ENCODE data around the gene ZNF519. TPM values are rescaled to one million over a fixed set of nuclear protein-coding genes. Genes with fewer than 3 reads are reported as not detected.

The ZNF519 gene
- total and polyA plus RNA-seq, 4 experiments from 2014 or later = 3.5 to 15.4 (median 9.1) TPM

DNA sequence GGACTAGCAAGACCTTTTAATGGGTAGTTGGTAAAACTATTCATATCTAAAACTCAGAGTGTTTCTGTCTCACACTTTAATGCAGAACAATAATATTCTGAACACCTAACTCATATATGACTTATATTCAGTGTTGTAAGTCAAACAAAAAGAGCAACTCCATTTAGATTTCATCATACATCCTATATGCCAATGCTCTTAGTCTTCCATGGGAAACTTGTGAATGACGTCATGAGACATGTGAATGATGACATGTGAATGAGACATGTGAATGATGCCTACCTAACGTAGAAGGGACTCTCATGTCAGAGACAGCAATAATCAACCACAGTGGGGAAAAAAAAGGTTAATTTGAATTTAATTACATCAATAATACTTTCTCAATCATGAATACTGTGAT, 28.0 kb downstream of the ZNF519 start:
- peaks cover 55 to 74% of the 10 kb centered on the region in 2 donors for H3K36me3 Mint-ChIP-seq
- peaks cover 5 to 12% (median 9%) of the 10 kb centered on the region in 4 donors for H3K4me1 Mint-ChIP-seq
- no peak for DNase-seq
- no peaks in the 10 kb centered on the region for H3K4me1 ChIP-seq (ENCODE audit: insufficient read depth, low read length)
- H3K27ac Mint-ChIP-seq = no peak overlapping the region
- H3K4me3 ChIP-seq (ENCODE audit: low read length in 2 of 2) = no peak overlapping the region
- no peaks in the 10 kb centered on the region for H3K27me3 ChIP-seq (ENCODE audit: insufficient read depth, low read length)
- no peaks in the 10 kb centered on the region for H3K36me3 ChIP-seq (ENCODE audit: insufficient read depth, low read length)
- H3K27ac ChIP-seq (ENCODE audit: low read depth, low read length) = no peak overlapping the region
- peaks cover 0 to 69% (median 48%) of the 10 kb centered on the region in 8 donors for H3K9me3 Mint-ChIP-seq
- CTCF ChIA-PET (ENCODE audit: partially characterized antibody) = no interaction called here
- intact Hi-C loops (cut with micrococcal nuclease) = no loop called here
- no peak overlapping the region for H3K4me3 Mint-ChIP-seq
- POLR2A ChIA-PET (ENCODE audit: partially characterized antibody) = no interaction called here
- H3K27me3 Mint-ChIP-seq = no peaks in the 10 kb centered on the region
- H3K9me3 ChIP-seq (ENCODE audit: control insufficient read depth in 1 of 2, low read length in 2 of 2) = peaks cover 0 to 10% of the 10 kb centered on the region in 2 donors

DNA sequence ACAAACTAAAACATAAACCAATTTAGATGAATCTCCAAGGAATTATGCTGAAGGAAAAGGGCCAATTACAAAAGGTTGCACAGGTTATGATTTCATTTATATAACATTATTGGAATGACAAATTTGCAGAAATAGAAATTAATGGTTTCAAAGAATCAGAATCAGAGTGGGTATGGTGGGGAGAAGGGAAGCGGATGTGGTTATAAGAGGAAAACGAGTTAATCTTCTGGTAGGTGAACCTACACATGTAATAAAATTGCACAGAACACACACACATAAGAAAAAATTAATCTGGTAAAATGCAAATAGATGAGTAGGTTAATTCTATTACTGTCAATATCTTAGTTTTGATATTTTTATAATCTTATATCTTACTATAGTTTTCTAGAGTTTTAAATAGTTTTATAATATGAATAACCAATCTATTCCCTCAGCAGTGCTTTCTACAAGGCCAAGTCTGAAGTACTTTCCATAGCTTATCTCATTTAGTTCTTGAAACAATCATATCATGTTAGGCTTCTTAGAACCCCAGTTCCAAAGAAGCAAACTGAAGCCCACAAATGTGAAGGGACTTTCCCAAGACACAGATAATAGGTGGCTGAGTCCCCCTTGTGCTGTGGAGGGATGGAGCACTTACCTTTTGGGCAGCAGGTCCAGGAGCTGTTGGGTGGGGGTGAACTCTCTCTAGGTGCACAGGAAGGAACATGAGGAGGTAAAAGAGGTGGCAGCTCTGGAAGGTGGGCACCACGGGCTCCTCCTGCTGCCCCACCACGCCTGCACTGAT, 31.5 kb downstream of the ZNF519 start:
- H3K27me3 ChIP-seq (ENCODE audit: insufficient read depth, low read length) = no peaks in the 10 kb centered on the region
- intact Hi-C loops (cut with micrococcal nuclease) = no loop called here
- Mint-ChIP-seq H3K27me3 (no peaks in the 10 kb centered on the region), H3K27ac (peak overlapping the region in 1 of 7 donors; percentile 70), H3K9me3 (peaks cover 0 to 34% (median 26%) of the 10 kb centered on the region in 8 donors), H3K36me3 (peaks cover 45 to 54% of the 10 kb centered on the region in 2 donors), H3K4me1 (peaks cover 5 to 12% (median 9%) of the 10 kb centered on the region in 4 donors), H3K4me3 (peak overlapping the region in 2 of 8 donors; percentile 1 to 60)
- peaks cover 0 to 5% of the 10 kb centered on the region in 2 donors for H3K9me3 ChIP-seq (ENCODE audit: control insufficient read depth in 1 of 2, low read length in 2 of 2)
- POLR2A ChIA-PET (ENCODE audit: partially characterized antibody) = no interaction called here
- CTCF ChIA-PET (ENCODE audit: partially characterized antibody) = no interaction called here
- no peak overlapping the region for H3K4me3 ChIP-seq (ENCODE audit: low read length in 2 of 2)
- H3K36me3 ChIP-seq (ENCODE audit: insufficient read depth, low read length) = no peaks in the 10 kb centered on the region
- H3K4me1 ChIP-seq (ENCODE audit: insufficient read depth, low read length) = no peaks in the 10 kb centered on the region
- H3K27ac ChIP-seq (ENCODE audit: low read depth, low read length) = no peak overlapping the region
- no peak for DNase-seq

DNA sequence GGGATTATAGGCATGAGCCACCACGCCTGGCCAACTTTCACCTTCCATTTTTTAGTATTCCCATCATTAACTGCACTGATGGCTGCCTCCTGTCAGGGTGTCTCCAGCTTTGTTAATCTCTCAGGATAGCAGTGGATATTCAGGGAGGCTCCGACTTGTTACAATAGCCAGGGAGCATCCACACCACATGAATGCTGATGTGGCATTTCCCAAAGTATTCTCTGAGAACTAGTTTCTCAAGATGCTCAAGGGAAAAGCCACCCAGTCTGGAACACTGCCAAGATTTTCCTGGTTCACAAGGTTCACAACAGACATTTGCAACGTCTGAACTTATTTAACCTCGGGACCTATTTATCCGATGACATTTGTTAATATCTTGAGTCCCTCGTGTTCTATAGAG, 33.8 kb downstream of the ZNF519 start:
- Histone ChIP-seq H3K27ac (ENCODE audit: low read depth, low read length) (no peak overlapping the region), H3K9me3 (ENCODE audit: control insufficient read depth in 1 of 2, low read length in 2 of 2) (no peaks in the 10 kb centered on the region), H3K4me1 (ENCODE audit: insufficient read depth, low read length) (no peaks in the 10 kb centered on the region), H3K36me3 (ENCODE audit: insufficient read depth, low read length) (no peaks in the 10 kb centered on the region), H3K4me3 (ENCODE audit: low read length in 2 of 2) (no peak overlapping the region), H3K27me3 (ENCODE audit: insufficient read depth, low read length) (no peaks in the 10 kb centered on the region)
- Mint-ChIP-seq H3K4me3 (no peak overlapping the region), H3K27ac (no peak overlapping the region), H3K27me3 (no peaks in the 10 kb centered on the region), H3K4me1 (peaks cover 5 to 12% (median 9%) of the 10 kb centered on the region in 4 donors), H3K9me3 (peaks cover 0 to 14% (median 8%) of the 10 kb centered on the region in 8 donors), H3K36me3 (peaks cover 30 to 38% of the 10 kb centered on the region in 2 donors)
- POLR2A ChIA-PET (ENCODE audit: partially characterized antibody) = no interaction called here
- CTCF ChIA-PET (ENCODE audit: partially characterized antibody) = no interaction called here
- DNase-seq = no peak
- intact Hi-C loops (cut with micrococcal nuclease) = no loop called here

DNA sequence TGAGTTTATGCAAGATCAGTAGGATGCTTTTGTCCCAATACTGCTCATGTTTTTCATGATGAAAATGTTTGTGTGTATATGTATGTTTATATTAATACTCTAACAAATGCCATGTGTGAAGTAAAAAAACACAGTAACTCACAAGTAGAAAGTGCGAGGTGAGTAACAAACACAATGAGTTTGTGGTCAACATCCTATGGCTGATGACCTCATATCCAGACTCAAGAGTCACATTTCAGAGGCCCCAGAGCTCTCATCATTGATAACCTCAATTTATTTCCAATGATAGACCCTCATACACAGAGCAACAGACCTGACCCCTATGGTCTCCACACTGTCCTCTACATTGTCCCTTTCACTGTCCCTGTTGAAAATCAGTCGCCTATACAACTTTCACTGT, 34.5 kb downstream of the ZNF519 start:
- intact Hi-C loops (cut with micrococcal nuclease) = no loop called here
- H3K4me3 Mint-ChIP-seq = no peak overlapping the region
- CTCF ChIA-PET (ENCODE audit: partially characterized antibody) = no interaction called here

DNA sequence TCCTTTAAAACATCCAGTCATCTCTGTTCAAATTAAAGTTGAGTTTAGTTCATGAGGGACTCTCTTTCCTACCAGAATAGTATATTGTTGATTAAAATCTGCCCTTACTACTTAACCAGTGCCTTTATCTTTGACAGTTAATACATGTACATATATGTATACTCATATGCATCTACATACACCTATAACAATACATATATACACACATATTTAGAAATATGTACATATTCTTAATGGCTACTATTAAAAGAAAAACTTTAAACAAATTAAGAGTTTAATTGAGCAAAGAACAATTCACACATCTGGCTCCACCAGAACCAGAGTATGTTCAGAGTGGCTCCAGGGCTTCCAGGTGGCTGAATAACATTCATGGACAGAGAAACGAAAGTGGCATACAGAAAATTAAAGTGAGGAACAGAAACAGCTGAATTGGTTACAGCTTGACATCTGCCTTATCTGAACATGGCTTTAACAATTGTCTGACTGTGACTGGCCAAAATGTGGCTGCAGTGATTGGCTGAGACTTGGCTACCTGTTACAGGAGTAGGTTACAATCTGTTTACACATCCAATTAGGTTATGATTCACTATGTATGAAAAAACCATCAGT, 38.8 kb downstream of the ZNF519 start:
- Mint-ChIP-seq H3K36me3 (peaks cover 5% of the 10 kb centered on the region in 2 donors), H3K4me3 (no peak overlapping the region), H3K4me1 (no peaks in the 10 kb centered on the region), H3K9me3 (peaks cover 0 to 7% (median 0%) of the 10 kb centered on the region in 8 donors), H3K27me3 (no peaks in the 10 kb centered on the region), H3K27ac (no peak overlapping the region)
- Histone ChIP-seq H3K4me3 (ENCODE audit: low read length in 2 of 2) (no peak overlapping the region), H3K27me3 (ENCODE audit: insufficient read depth, low read length) (no peaks in the 10 kb centered on the region), H3K27ac (ENCODE audit: low read depth, low read length) (no peak overlapping the region), H3K9me3 (ENCODE audit: control insufficient read depth in 1 of 2, low read length in 2 of 2) (no peaks in the 10 kb centered on the region), H3K4me1 (ENCODE audit: insufficient read depth, low read length) (no peaks in the 10 kb centered on the region), H3K36me3 (ENCODE audit: insufficient read depth, low read length) (no peaks in the 10 kb centered on the region)
- POLR2A ChIA-PET (ENCODE audit: partially characterized antibody) = no interaction called here
- no peak for DNase-seq
- CTCF ChIA-PET (ENCODE audit: partially characterized antibody) = no interaction called here
- intact Hi-C loops (cut with micrococcal nuclease) = no loop called here

More for the DNA sequence above, 34.5 kb downstream of the ZNF519 start:
- Histone ChIP-seq H3K4me1 (ENCODE audit: insufficient read depth, low read length) (no peaks in the 10 kb centered on the region), H3K4me3 (ENCODE audit: low read length in 2 of 2) (no peak overlapping the region), H3K27me3 (ENCODE audit: insufficient read depth, low read length) (no peaks in the 10 kb centered on the region), H3K36me3 (ENCODE audit: insufficient read depth, low read length) (no peaks in the 10 kb centered on the region), H3K27ac (ENCODE audit: low read depth, low read length) (no peak overlapping the region), H3K9me3 (ENCODE audit: control insufficient read depth in 1 of 2, low read length in 2 of 2) (no peaks in the 10 kb centered on the region)
- Mint-ChIP-seq H3K4me1 (peaks cover 5 to 12% (median 9%) of the 10 kb centered on the region in 4 donors), H3K27me3 (no peaks in the 10 kb centered on the region), H3K27ac (no peak overlapping the region), H3K36me3 (peaks cover 26 to 33% of the 10 kb centered on the region in 2 donors), H3K9me3 (peaks cover 0 to 10% (median 3%) of the 10 kb centered on the region in 8 donors)
- POLR2A ChIA-PET (ENCODE audit: partially characterized antibody) = no interaction called here
- no peak for DNase-seq

DNA sequence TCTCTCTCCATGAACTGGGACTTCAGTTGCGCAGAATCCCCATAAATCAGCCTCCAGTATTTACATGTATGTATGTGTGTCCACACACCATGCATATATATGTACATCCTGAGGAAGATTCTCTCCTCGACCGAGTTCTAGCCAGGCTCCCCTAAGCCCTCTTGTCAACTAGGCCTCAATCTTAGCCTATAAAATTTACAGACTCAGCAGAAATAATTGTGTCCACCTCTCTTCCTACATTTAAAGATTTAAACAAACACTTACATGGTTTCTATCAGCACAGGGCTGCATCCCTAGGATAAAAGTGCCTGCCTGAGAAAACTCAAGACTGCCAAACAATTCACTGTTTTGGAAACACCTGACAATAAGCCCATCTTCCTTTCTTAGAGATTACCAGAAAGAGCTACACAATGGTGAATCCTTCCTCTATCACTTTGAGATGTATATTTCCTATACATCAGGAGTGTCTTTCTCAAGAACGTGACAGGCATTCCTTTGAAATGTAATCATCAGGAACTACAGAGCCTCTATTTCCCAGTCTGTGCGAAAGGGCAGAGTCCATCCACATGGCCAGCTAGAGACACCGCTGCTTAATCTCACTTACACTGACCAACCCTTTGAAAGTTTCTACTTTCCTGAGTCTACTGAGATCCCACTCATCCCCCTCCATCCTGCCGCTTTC, 39.5 kb downstream of the ZNF519 start:
- H3K9me3 ChIP-seq (ENCODE audit: control insufficient read depth in 1 of 2, low read length in 2 of 2) = no peaks in the 10 kb centered on the region
- no peak overlapping the region for H3K4me3 Mint-ChIP-seq
- no peaks in the 10 kb centered on the region for H3K4me1 ChIP-seq (ENCODE audit: insufficient read depth, low read length)
- no peak overlapping the region for H3K27ac ChIP-seq (ENCODE audit: low read depth, low read length)
- no peaks in the 10 kb centered on the region for H3K27me3 ChIP-seq (ENCODE audit: insufficient read depth, low read length)
- H3K27ac Mint-ChIP-seq = no peak overlapping the region
- H3K36me3 Mint-ChIP-seq = peaks cover 2 to 5% of the 10 kb centered on the region in 2 donors
- POLR2A ChIA-PET (ENCODE audit: partially characterized antibody) = no interaction called here
- no peaks in the 10 kb centered on the region for H3K4me1 Mint-ChIP-seq
- intact Hi-C loops (cut with micrococcal nuclease) = no loop called here
- peaks cover 0 to 7% (median 0%) of the 10 kb centered on the region in 8 donors for H3K9me3 Mint-ChIP-seq
- no peaks in the 10 kb centered on the region for H3K27me3 Mint-ChIP-seq
- no peak overlapping the region for H3K4me3 ChIP-seq (ENCODE audit: low read length in 2 of 2)
- no peaks in the 10 kb centered on the region for H3K36me3 ChIP-seq (ENCODE audit: insufficient read depth, low read length)
- DNase-seq = no peak
- CTCF ChIA-PET (ENCODE audit: partially characterized antibody) = no interaction called here

DNA sequence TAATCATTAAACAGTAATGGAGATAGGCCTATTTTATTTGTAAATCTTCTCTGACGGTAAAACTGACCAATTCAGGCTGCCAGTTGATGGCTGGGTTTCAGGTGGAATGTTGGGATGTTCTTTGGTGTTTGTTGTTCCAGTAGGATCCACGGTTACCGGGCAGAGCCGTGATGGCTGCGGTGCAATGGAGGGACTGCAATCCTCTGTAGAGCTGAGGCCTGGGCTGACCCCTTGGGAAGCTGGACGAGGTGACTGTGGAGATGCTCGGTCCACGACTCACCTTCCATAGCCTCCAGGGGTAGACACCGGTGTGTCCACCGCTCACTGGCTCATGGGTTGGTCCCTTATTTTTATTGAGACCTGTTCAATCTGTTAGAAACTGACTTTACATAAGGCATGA, 42.5 kb downstream of the ZNF519 start:
- ChIA-PET POLR2A (ENCODE audit: partially characterized antibody) (no interaction called here), CTCF (ENCODE audit: partially characterized antibody) (no interaction called here)
- Histone ChIP-seq H3K36me3 (ENCODE audit: insufficient read depth, low read length) (no peaks in the 10 kb centered on the region), H3K4me1 (ENCODE audit: insufficient read depth, low read length) (no peaks in the 10 kb centered on the region), H3K4me3 (ENCODE audit: low read length in 2 of 2) (no peak overlapping the region), H3K27ac (ENCODE audit: low read depth, low read length) (no peak overlapping the region), H3K9me3 (ENCODE audit: control insufficient read depth in 1 of 2, low read length in 2 of 2) (no peaks in the 10 kb centered on the region), H3K27me3 (ENCODE audit: insufficient read depth, low read length) (no peaks in the 10 kb centered on the region)
- intact Hi-C loops (cut with micrococcal nuclease) = no loop called here
- Mint-ChIP-seq H3K9me3 (peaks cover 0 to 2% (median 0%) of the 10 kb centered on the region in 8 donors), H3K27ac (no peak overlapping the region), H3K27me3 (no peaks in the 10 kb centered on the region), H3K4me1 (no peaks in the 10 kb centered on the region), H3K4me3 (no peak overlapping the region), H3K36me3 (no peaks in the 10 kb centered on the region)
- no peak for DNase-seq
